ENCODE results near the gene SGCG.
"Not testable (repeated sequence)": the region's sequence is repeated elsewhere in the genome, so short reads cannot be mapped to it uniquely, and the experiment has no call there.

Gene SGCG, protein sequence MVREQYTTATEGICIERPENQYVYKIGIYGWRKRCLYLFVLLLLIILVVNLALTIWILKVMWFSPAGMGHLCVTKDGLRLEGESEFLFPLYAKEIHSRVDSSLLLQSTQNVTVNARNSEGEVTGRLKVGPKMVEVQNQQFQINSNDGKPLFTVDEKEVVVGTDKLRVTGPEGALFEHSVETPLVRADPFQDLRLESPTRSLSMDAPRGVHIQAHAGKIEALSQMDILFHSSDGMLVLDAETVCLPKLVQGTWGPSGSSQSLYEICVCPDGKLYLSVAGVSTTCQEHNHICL
- 0 reads per million in 3 experiments for total RNA-seq

DNA sequence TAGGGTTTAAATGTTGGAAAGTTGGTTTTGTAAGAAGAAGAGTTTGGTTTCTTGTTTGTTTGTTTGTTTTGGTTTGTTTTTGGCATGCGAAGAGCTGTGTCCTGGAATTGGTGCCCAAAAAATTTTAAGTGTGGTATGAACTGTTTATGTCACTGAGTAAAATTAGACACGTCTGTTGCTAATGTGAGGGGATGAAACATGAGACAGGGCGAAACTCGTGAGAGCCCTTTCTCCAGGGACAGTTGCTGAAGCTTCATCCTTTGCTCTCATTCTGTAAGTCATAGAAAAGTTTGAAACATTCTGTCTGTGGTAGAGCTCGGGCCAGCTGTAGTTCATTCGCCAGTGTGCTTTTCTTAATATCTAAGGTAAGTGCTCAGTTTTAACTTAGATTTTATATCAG lies at the start of gene SGCG:
SGCG (plus strand) TSS at position 269 of the 400 bp plus-strand sequence. CDS start 22,716 bp downstream, outside the sequence.
- no peak for DNase-seq

DNA sequence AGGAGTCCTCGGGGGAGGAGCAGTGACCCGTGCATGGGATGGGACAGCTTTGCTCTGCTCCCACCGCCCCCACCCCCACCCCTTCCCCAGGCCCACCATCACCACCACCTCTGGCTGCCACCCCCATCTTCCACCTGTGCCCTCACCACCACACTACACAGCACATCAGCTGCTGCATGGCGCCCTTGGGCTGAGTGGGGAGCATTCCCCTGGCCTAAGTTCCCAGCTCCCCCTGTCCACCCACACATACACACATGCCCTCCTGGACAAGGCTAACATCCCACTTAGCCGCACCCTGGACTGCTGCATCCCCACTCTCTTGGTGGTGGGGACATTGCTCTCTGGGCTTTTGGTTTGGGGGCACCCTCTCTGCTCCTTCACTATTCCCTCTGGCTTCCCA lies 46.2 kb upstream of the SGCG start:
- no peak for DNase-seq

DNA sequence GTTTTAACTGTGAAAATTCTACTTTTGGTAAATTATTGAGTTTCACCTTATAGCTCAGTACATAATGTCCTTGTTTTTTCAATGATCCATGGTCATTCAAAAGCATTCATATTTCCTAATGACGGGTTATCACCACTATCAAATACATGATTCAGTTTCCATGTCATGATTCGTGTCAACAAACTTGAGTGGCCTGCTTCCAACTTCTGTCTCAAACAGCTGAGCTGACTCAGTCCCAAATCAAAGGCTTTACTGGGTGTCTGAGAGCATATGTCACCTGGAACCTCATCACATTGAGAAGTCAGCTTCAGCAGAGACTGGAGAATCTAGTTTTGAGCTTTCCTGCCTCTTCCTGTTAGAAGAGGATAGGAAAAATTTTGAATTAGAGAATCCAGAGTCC lies 40.3 kb upstream of the SGCG start:
- DNase-seq, result no peak

DNA sequence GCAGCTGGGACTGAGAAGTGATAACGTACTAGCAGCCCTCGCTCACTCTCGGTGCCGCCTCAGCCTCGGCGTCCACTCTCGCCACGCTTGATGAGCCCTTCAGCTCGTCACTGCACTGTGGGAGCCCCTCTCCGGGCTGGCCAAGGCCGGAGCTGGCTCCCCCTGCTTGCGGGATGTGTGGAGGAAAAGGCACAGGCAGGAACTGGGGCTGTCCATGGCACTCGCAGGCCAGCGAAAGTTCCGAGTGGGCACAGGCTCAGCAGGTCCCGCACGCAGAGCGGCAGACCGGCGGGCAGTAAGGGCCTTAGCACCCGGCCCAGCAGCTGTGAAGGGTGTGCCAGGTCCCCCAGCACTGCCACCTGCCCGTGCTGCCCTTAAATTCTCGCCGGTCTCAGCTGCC lies 38.8 kb upstream of the SGCG start:
- DNase-seq, result no peak

DNA sequence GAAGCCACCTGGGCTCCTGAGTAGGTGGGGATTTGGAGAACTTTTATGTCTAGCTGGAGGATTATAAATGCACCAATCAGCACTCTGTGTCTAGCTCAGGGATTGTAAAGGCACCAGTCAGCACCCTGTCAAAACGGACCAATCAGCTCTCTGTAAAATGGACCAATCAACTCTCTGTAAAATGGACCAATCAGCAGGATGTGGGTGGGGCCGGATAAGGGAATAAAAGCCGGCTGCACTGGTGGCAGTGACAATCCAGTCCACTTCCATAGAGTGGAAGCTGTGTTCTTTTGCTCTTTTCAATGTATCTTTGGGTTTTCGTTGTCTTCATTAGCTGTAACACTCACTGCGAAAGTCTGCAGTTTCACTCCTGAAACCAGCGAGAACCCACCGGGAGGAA lies 38.2 kb upstream of the SGCG start:
- not testable (repeated sequence) for DNase-seq

DNA sequence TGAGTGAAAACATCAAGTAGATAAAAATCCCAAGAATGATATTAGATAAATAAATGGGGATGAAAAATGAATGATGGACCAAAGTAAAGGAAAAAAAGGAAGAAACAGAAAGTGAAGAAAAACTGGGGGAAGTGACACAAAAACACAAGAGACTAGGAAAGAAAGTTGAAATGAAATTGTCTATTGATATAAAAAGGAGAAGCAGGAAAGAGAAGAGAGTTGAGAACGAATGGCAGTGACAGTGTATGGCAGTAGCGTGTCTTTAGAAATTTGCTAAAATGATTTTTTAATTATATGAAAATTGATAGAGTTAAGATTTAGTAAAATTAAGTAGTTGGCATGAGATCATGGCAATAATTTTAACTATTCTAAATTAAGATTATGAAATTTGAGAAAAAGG lies 36.3 kb upstream of the SGCG start:
- no peak for DNase-seq

DNA sequence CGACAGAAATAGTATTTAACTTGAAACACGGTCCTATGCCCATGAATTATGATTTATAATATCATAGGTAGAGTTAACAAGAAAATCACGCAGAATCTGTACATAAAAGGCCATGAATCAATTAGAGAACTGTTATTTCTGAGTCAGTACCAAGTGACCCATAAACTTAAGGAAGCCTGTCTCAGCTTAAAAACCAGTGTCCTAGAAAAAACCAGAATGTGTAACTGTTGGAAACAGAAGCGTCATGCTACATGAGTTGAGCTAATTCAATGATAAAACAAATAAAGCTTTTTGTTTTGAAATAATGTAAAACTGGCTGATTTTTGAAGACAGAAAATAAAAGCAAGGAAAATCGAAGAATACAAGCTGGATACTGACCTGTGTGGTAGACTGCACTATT lies 34.8 kb upstream of the SGCG start:
- DNase-seq, result no peak

DNA sequence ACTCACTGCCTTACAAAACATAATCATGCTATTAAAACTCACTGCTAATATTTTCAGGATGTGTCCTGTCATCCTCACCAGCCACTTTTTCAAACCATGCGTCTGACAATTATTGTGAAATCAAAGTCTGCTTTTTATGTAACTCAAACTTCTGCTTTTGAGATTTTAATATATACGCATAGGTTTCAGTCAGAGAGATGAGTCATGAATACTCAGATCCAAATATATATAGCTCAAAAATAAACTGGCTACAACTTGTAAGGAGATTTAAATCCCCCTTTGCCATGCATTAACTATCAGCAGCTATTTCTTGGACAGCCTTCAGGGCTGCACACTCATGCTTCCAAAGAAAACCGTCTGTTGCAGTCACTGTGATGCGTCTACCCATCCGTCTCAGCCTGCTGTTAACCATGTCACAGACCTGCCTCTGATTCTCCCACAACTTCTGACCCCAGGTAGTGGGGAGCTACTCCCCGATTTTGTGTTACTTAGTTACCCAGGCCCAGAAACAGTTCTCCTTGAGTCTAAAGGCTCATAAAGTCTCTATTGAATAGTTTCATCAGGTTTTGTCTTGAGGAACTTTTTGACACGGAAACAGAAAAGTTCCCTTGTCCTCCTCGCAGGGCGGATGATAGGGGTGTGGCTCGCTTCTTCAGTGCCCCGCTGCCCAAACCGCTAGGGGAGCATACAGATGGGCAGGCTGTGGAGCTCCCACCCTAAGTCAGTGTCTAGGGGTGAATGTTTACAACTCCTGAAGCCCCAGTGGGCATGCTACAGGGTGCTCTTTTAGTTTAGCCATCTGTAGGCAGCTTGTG lies 33.8 kb upstream of the SGCG start:
- no peak for DNase-seq

DNA sequence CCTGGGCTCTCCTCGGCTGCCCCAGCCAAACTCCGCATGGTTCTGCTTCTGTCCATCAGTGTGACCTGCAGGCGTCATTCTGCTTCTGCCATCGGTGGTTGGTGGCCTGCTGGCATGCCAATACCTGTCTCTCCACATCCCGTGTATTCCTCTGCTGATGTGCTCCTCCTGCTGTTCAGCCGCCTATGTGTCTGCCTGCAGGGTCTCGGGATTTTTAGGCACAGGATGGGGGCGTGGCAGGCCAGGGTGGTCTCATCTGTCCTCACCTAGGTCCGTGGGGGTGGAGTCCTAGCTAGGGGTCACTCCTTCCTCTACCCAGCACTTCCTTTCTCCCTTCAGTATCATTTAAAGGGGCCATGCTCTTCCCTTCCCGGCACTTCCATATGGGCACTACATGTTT lies 33.0 kb upstream of the SGCG start:
- DNase-seq, result no peak

DNA sequence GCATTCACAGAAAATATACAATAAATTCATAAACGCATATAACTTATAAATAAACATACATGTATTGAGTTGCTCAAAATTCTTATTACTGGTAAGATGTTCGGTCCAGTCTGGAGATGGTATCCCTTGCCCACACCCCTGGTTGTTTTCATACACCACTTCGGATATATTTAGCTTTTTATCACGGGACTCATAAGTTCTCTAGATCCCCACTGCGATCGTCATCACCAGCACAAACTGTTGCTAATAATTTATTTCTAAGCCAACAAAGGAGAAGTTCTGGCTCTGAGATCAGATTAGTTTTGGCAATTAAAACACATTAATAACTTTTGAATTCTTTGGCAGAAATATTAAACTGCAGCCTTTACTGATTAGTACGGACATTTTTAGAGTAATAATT lies 23.0 kb upstream of the SGCG start:
- no peak for DNase-seq

DNA sequence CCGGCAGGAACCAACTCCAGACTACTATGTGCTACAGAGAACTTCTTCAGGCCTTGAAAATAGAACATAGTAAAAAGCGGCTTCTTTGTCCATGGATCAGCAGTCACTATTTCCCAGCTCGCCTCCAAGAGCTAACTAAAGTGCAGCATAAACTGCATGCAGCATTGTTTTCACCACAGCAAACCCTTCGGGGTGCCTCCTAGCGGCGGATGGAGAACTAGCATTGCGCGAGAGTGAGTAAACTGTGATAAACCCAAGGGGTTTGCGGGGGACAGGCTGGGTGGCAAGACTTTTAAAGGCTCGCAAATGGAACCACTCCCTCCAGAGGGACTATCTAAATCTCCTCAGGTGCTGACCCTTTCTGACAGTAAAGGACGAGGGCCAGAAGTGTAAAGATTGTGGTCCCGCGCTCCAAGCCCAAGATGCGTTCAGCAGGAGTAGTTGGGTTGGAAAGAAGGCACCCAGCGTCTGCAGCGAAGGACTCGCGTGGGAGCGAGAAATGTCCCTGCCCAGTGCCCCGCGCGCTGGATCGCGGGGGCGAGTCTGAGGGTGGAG lies 21.5 kb upstream of the SGCG start:
- DNase-seq, result no peak

DNA sequence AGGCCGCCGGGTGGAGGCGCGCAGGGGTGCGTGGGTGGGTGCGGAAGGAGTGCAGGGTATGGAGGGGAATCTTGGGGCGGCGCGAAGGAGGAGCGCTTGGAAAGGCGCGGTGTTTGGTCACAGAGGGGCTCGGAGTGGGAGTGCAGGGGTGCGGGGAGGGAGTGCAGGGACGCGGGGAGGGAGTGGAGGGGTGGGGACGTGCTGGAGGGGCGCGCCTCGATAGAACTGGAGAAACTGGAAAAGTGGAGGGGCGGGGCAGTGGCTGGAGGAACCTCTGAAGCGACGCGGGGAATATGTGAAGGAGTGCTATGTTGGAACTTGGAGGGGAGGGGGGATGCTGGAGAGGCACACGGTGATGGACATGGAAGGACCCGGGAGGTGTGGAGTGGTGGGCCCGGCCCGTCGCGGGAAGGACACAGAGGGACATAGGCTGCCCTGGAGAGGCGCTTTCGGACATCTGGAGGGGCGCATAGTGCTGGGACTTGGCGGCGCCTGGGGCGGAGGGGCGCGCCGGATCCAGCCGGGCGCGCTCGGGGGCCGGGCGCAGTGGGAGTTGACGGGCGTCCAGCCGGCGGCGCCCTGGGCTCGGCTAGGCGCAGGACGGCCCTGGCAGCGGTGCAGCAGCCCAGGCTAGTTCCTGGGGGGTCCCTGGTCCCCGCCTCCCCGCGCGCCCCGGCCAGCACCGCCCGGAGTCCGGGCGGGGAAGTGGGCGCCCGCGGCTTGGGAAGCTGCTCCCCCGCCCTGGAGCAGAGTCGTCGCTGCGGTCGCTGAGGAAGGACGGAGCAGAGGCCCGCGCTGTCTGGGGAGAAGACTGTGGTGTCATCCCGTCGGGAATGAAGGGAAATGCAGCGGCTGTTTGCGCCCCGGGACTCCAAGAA lies 20.8 kb upstream of the SGCG start:
- no peak for DNase-seq

DNA sequence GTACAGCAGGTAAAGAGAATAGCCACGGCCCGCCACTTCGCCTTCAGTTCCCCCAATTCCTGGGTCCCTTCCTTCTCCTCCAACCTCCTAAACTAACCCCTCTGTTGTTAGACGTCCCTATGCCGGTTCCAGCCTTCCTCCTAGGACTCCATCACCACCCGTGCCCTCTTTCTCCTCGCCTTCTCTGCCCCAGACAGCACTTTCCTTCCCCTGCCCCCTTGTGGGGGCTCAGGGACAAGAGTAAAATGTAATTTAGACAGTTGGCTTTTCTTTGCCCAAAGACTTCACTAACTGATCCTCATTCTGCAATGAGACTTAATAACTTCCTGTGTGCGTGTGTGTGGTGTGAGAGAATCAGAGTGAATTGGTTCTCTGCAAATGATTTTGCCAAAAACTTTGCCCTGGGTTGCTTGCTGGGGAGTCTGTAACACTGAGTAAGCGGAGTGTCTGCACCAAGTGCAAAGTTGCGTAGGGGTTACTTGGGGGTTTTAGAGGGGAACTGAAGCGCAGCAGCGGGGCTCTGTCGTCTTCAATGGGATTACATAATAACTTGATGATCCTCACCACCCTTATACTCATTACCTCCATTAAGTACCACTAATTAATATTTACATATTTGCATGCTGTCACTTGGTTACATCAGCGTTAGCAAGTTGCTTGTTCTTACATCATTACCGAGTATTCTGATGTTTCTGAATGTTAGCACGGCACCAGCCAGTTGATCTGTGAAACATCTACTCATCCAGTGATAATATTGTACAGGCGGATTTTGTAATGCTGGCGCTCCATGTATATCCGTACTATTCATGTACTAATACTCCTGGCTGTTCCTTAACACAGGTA lies 19.9 kb upstream of the SGCG start:
- DNase-seq, result no peak

DNA sequence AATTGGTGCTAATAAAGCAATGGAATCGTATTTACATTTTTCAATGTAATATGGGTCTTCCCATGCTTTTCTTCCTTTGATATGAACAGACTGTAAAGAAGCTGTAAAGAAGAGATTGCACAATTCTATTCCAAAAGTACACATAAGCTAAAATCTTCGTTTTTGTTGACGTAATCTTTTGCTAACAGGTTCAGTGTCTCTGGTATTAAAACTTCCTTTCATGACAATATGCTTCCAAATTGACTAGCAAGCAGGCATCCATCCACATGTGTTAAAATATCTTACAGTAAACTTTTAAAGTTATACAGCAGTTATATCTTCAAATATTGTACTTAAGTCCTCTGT lies 19.3 kb upstream of the SGCG start:
- no peak for DNase-seq

DNA sequence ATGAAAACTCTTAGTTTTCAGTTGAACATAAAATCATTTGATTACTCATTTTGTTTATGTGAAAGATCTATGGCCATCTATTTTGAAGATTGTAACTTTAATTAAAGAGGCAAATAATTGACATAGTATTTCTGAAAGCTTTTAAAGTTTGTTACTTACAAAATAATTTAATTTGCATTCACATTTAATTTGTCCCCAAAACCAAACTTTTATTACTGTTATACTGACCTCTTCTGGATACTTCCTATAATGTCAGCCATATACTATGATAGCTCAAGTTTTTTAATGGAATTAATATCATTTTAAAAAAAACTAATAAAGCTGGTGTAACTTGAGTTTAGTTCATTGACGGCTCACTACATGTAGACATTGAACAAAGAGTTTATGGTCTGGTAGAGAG lies 4.9 kb upstream of the SGCG start:
- DNase-seq, result no peak

DNA sequence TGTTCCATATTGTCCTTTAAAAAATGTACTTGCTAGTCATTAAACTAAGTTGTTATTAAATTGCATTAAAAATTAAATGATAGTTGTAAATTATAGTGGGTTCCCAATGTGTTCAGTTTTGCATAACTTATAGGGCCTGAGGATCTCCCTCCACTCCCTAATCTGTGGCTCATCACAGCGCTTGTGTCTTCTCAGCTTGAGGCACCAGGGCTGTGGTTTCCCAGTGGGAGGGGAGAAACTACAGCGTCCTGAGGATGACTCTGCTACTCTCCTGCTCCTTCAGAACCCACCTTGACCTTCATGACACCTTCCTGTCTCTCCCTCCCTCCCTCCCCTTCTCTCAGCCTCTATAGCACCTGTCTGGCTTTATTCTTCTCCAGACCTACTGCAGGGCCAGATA lies 1.4 kb downstream of the SGCG start:
- DNase-seq, result no peak

DNA sequence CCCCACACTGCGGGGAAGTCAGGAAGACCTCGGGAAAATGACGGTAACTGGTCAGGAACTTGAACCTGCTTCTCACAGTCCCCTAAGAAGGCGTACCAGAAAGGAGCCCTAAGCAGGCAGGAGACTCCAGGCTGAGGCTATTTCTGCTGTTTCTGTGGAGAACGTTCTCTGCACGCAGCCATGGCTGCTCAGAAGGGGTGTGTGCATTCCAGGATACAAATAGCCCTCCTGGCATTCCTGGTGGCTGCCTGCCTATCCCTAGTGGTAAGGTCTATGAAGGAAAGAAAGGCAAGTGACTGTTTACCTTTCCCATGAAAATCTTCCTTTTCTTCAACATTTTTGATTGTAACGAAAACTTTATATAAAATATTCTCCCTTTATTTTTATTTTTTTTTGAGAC lies 2.5 kb downstream of the SGCG start:
- DNase-seq, result no peak

DNA sequence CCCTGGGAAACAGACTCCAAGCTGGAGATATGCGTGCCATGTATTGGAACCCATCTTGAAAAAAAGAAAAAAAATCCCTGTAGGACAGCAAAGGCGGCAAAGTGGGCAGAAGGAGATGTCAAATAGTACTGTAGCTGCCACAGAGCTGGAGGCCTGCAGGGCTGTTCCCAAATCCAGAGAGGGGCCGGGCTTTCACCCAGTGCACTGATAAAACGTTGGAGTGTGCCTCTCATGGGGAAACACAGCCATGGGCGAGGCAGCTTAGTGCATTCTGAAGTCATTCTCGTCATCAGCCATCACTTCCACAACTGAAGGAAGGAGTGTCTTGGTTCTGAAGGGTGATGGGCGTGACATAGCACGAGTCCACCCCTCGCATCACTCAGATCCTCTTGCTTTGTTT lies 4.8 kb downstream of the SGCG start:
- no peak for DNase-seq

DNA sequence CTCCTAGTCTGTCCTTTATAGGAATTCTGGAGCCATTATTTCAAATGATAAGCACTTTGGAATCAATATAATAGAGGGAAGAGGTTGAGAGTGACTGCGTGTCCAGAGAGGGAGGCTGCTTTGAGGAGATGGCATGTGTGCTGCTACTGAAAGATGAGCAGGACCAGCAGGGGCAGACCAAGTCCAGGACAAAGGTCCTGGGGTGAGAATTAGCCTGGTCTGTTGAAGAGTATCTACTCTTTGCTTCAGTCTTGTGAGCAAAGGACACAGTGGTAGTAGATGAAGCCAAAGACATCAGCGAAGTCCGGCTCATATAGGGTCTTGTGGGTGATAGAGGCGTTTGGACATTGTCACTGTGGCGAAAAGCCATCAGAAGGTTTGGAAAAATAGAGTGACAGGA lies 21.1 kb downstream of the SGCG start:
- DNase-seq, result no peak

DNA sequence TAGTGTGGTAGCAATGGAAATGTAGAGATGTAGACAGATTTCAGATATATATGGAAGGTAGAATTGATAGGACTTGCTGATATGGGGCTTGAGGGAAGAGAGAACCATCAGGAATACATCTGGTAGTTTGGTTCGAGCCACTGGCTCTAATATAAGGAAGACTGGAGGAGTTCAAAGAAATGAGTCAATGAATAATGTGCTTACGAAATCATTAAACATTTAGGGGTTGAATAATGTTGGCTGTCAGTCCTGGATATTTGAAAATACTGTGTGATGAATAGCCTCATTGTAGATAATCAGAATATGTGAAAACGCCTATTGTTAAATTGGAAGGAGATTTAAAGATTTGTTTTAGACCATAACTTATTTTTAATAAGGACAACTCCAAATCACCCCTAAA lies 21.6 kb downstream of the SGCG start:
- no peak for DNase-seq

DNA sequence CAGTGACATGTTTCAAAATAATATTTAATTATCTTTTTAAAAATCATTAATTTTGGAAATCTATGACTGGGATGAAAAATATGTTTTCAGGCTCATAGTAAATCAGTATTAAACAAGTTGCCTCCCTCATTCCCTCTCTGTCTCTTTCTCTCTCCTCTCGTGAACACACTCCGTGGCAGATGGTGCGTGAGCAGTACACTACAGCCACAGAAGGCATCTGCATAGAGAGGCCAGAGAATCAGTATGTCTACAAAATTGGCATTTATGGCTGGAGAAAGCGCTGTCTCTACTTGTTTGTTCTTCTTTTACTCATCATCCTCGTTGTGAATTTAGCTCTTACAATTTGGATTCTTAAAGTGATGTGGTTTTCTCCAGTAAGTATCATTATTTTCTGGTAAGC lies 22.7 kb downstream of the SGCG start:
- no peak for DNase-seq

DNA sequence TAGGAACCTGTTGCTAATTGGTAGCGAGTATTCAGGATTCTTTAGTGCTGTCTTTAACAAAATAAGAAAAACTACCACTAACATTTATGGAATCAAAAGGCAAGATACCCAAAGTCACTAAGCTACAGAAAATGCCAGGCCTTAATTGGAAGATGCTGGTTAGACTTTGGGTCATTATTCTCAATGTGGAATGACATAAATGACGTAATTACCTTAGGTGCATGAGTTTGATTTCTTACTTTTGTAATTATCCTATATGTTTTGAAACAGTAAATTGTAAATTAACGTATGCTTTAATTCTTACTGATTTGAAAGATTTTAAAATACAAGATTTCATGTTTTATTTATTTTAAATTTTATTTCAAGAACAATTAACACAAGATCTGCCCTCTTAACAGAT lies 25.0 kb downstream of the SGCG start:
- no peak for DNase-seq

All from central memory CD4-positive, alpha-beta T cell (primary cell).